GM13977 (cell line): ENCODE results near the gene NCAM1.

Experiments
- DNase-seq: peaks from one replicate; pipeline ENCODE4 v3.0.0; 2012; ENCODE audit warnings: low spot score
- in situ Hi-C: fragments of 300-500 bp; cut with MboI; formaldehyde crosslinking; loops from one replicate; pipeline ENCODE4 v1.12.0; 2022; ENCODE audit warnings: low sequenced_read_pairs, low pct_unique_long_range_greater_than_20kb, mixed read lengths, inconsistent platforms; ENCODE audit not compliant: unreplicated experiment
- TF ChIP-seq, protein P1 (sequence below): IDR thresholded peaks from 2 replicates; pipeline ENCODE4 v1.5.1; 2012; ENCODE audit warnings: mild to moderate bottlenecking, control low read depth; ENCODE audit not compliant: insufficient read depth; ENCODE audit errors: extremely low read depth, missing control alignments

The NCAM1 gene

DNA sequence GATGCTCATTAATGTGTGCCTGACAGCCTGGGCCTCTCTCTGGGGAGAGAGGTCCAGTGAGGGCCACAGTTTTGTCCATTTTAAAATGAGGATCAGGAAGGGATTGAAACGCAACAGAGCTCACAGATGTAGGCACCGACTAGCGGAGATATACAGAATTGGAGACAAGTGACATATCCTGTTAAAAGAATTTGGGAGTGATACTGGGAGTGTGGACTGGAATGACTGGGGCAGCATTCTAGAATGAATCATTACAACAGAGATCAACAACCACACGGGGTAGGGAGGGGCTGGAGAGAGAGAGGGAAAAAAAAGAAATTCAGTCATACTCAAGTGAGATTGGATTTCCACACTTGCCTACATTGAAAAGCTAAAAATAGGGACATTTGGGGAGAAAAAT is 2.5 kb upstream of the NCAM1 start:
- TF ChIP-seq, protein P1, sequence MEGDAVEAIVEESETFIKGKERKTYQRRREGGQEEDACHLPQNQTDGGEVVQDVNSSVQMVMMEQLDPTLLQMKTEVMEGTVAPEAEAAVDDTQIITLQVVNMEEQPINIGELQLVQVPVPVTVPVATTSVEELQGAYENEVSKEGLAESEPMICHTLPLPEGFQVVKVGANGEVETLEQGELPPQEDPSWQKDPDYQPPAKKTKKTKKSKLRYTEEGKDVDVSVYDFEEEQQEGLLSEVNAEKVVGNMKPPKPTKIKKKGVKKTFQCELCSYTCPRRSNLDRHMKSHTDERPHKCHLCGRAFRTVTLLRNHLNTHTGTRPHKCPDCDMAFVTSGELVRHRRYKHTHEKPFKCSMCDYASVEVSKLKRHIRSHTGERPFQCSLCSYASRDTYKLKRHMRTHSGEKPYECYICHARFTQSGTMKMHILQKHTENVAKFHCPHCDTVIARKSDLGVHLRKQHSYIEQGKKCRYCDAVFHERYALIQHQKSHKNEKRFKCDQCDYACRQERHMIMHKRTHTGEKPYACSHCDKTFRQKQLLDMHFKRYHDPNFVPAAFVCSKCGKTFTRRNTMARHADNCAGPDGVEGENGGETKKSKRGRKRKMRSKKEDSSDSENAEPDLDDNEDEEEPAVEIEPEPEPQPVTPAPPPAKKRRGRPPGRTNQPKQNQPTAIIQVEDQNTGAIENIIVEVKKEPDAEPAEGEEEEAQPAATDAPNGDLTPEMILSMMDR = no peak
- no peak for DNase-seq
- in situ Hi-C loops = no loop called here

DNA sequence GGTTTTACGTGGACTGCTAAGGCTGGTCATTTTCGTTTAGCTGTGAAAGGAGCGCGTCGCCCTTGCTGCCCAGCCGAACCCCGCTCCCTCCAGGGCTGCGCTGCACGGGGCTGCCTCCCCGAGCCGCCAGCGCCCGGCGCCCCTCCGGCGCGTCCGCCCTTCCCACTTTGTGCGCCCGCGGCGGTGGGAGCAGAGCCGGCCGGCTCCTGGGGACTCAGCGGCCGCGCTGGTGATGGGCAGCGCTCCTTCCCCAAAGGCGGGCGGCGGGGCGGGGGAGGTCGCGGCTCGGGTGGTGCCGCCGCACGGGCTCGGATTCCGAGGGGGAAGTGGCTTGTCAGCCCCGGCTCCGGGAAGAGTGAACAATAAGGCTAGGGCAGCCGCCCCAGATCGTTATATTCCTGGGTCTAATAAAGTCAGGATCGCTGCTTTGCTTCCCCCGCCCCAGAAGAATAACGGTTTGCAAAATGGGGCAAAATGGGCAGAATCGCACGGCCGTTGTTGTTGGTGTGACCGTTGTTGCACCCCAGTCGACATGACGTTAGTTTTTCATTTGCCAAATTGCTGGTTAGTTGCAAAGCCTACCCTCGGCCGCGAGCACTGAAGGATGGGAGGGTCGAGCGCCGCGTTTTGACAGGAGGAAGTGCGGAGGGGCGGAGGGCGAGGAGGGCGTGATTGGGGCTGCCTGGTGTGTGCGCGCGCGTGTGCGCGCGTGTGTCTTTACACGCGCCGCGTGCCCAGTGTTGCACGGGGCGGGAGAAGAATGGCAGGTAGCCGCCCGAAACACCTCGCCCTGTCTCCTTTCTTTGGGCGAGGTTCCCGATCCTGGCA is 745 bp downstream of the NCAM1 start:
- DNase-seq = peak; percentile 23
- in situ Hi-C loops = no loop called here
- TF ChIP-seq, protein P1 = peak; percentile 6

DNA sequence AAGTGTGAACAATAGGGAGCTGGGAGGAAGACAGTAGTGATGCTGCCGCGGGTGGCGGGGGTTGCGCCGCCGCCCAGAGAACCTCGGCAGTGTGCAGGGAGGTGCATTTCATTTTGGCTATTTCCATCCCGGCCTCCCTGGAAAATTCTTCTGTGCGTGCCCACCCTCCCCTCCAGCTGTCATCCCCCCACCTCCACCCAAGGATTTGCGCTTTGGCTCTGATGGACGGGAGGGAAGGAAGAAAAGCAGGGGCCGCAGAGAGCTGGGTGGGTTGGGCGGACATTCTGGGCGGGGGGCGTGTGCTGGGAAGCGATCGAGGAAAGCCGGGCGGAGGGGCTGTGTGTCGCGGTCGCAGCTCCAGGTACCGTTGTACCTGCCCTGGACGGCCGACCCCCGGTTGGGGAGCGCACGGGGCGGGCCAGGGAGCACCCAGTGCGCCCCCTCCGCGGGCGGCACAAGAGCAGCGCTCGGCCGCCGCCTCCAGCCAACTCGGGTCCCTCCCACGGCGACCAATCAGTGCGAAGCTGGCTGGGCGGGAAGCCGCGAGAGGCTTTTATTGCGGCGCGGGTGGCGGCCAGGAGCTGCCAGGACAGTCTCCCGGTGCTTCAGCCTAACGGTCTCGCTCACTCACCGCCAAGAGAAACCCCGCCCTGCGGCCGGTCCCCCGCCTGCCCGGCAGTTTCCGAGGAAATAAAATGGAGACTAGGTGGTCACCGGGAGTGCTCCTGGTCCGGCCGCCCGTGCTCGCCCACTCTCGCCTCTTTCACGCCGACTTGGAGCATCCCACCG is 1.6 kb downstream of the NCAM1 start:
- peak; percentile 15 for DNase-seq
- in situ Hi-C loops = no loop called here
- TF ChIP-seq, protein P1 = no peak

DNA sequence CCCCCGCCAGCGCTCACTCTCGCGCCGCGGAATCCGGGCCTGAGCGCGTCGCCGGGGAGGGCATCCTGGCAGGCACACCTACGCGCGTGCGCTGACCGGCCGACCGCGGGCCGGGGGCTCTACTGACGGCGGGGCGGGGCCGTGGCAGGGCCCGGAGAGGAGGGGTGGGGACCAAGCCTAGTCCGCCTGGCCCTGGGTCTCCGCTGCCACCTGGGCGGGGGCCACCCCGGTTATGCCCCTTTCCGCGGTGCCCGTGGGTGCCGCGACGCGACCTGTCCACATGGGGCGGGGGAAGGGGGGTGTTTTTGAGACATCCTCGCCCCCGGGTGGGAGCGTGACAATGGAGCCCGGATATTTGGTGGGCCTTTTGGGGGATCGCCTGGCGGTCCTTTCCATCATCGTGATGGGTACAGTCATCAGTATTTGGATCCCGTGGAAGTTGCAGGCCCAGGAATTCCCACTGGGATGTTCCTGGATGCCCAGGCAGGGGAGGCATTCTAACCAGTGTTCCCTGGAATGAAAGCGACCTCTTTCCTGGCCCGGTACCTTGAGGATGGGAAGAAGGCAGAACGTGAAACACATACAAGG is 2.2 kb downstream of the NCAM1 start:
- in situ Hi-C loops = no loop called here

DNA sequence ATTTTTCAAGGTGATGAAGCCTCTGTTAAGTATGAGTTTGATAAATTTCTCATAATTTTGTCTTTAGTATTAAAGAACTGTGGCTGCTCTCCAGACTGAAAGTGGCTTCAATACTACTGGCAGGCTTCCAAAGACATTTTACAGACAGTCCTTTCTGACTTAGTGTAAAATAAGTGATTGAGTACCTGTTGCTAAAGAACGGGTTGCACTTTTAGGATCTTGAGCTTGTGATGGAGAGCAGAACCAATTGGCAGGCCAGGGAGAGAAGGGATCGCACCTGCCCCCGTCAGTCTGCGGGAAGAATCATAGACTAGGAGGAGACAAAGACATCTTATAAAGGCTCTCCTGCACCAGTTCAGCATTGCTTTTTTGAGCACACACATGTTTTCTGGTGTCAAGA is 4.4 kb downstream of the NCAM1 start:
- TF ChIP-seq, protein P1 = no peak
- in situ Hi-C loops = no loop called here
- DNase-seq = no peak

More for the DNA sequence above, 2.2 kb downstream of the NCAM1 start:
- TF ChIP-seq, protein P1 = no peak
- DNase-seq = no peak

DNA sequence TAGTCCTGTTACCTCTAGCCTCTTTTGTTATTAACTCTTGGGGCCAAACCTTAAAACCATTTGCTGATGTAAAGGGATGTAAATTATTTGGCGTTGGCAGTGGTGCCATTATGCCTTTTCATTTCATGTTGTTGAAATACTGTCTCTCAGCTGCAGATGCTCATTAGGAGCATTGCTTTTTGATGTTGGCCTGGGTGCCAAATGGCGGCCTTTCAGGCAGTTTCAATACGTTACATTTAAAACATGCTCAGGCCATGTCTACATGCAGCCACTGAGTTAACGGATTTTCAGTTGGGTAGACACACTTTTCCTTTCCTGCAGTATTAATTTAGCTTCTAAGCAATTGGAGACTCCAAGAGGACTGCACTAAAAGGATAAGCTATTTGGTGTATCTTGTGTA is 5.3 kb downstream of the NCAM1 start:
- DNase-seq = no peak
- in situ Hi-C loops = no loop called here
- TF ChIP-seq, protein P1 = no peak
